Activated CD4-positive, alpha-beta T cell treated with anti-CD3 and anti-CD28 coated beads for 48 hours (primary cell): ENCODE measurements around the gene PITX2.

ENCODE experiments used
- DNase-seq: peaks from one replicate; pipeline ENCODE4 v3.0.0-alpha.2; 2020

PITX2 gene

DNA sequence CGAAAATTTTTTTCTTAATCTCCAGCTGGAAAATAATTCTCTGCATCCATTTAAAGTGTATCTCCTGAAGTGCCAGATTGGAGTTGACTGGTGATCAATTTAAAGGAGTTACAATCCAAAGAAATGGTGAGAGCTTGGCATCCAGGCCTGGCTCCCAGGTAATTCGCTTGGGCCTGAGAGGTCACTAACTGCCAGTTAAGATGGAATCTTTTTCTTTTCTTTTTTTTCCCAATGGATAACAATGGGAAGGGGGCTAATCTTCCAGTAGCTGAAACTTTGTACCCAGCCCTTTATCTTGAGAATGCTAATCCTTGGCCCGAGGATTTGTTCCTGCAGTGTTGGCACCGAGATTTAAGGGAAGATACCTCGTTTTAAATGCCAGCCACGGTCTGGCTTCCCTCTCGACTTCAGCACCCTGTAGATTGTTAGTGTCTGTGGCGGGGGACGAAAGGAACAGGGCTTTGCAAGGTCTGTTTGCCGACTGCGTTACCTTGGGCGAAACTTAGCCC, 13.3 kb upstream of the PITX2 start:
- no peak for DNase-seq

DNA sequence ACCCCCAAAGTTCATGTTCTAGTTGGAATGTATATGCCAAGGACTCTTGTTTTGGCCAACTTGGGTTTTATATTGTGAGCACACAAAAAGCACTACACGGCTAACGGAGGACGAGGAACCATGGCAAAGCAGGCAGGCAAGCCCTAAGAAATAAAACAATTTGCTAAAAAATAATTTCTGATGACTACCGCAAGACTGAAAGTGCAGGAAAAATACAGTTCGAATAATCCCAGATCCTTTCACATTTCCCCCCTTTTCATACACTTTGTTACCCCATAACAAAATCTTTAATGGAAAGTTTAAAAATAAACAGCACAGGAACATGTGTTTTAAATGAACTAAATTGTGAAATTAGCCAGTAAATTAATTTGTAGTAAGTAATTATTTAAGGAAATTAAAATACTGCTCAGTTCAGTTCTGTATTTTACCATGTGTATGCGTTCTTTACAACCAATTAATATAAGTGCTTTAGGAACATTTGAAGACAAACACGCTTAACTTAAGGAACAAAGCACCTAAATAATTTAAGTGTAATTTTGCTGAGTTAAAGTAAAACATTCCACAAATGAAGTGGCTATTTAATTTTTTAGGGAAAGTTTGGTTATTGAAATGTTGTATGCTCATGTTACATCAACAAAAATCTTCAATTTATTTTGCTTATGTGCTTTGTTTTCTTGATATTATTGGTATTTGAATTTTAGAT, 12.4 kb upstream of the PITX2 start:
- DNase-seq = no peak

DNA sequence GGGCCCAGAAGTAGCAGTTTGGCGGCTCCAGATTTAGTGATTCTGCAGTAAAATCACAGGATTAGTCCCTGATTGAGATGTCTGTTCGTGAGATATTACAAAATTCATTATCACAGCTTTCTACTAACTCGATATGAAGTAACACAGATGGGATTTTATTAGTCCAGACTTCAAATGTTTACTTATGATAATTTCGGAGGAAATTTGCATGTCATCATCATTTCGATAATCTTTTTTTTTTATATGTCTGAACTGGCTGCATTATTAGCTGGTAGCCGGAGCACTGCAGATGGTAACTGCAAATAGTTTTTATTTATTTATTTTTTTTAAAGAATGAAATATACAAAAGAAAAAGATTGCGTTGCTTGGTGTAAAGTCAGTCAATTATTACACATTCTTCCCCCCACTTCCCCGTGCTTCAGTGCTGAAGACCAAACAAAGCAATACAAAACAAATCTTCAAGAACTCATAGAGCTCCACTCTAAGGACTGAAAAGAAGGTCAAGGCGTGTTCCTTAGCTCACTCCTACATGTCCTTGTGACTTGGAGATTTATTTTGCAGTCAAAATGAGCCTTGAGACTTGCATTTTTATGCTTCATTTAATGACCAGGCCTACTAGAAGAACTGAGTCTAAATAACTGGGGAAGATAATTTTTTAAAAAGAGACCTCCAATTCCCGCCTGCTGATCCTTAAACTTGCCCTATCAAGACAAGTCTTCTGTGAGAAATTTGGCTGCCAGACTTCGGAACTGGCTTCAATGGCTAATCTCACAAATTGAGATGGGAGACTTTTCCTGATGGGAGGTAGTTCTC, 11.7 kb upstream of the PITX2 start:
- DNase-seq = no peak

DNA sequence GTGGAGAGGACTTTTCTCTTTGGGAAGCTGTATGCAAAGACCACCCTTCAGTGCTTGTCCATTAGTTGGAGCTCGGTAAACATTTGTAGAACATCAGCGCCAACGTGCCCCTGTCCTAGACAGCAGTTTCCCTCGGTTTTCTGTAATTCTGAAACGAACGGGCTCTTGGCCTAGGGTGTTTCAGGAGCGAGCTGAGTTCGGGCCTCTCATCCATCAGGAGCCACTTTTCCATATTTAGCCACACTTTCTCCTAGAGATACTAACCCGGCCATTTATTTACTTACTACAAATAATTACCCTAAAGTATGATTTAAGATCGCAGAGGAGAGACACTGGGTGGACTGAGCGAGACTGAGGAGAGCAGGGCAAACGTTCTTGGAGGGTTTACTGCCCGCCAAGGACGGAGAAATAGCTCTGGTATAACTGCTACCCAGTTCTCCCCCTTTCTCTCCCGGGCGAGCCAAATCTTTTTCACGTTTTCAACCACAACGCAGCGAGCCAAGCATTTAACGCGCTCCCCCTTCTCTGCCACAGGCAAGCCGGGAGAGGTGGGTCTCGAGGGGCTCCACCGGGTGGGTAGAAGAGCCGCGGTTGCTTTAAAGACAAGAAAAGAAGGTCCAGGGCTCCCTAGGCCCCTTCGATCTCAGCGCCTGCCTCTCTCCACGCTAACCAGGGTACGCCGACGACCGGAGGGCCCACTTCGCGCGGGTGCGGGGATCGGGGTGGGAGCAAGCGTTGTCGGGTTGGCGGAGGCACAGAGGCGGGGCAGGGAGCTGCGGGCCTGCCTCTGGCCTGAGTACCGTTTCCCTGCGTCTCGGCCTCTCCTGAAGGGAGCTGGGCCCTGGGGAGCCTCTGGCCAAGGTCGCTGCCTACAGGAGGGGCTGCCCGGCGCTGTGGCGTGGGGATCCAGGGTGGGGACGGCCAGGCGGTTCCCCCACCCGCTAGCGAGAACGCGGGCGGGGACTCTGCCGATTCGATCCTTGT, 10.8 kb upstream of the PITX2 start:
- no peak for DNase-seq

DNA sequence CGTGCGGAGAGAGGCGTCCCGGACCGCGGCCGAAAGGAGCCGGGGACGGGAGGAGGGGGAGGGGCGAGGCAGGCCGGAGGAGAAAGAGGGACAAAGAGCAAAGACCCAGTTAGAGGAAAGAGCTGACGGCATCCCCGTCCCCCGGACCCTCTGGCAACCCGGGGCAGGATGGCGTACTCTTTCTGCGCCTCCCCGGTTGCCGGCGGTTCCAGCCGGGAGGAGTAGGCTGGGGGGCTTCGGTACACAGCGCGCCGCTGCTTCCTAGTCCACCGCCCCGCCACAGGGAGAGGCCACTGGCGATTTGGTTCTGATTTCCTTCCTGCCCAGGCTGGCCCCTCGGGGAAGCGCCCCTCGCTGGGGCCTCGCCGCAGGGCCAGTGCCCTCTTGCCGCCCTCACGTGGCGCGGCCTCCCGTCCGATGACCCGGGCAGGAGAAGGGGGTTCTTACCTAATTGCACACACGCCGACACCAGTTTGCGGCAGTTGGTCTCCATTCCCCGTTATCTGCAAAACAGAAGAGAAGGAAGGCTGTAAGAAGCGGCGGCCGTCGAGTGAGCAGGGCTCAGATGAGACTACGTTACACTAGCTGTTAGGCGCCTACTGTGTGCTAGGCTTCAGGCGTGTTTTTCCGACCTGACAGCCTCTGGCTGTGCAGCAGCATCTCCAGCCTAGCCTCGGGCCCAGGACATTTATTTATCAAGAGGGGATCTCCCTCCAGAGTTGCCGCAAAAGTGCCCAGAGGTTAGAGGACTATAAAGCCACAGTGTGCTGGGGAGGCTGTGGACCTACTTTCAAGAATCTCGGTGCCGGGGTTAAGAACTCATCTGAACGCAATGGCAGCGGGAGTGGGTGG, 9.9 kb upstream of the PITX2 start:
- DNase-seq = no peak

DNA sequence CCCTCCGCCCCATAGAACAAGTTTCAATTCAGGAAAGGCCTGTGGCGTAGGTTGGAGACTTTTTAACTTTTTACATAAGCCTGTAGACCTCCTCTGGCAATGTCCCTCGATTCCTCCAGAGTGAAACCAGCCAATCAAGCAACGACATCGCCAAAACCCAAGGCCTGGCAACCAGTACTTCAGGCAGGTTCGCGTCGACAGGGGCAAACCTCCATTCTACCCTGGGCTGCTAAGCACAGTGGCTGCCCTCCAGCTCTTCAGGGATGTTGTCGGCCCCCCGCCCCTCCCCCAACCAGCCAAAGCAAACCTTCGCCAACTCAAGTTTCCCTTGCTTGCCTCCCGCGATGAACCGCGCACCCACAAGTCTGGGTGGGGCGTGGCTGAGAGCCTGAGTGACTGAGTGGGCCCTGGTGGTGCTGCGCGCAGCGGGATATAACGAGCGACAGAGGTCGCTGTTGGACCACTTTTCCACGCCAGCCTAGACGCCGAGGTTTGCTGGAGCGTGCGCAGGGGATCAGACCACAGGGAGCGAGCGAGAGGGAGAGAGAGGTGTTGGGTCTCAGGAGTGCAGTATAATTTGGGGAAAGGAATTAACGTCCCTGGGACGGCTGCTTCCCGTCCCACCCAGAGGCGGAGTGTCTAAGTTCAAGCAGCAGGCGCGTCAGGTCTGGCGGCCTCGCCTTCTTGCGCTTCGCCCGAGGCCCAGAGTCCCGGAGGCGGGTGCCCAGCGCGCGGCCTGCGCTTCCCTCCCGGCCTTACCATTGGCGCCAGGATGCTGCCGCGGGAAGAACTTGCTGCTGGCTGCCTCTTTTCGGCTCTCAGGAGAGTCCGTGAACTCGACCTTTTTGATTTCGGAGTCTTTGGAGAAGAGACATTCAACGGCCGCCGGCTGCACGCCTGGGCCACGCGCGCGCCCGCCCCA, 9.0 kb upstream of the PITX2 start:
- DNase-seq = peak; percentile 72

DNA sequence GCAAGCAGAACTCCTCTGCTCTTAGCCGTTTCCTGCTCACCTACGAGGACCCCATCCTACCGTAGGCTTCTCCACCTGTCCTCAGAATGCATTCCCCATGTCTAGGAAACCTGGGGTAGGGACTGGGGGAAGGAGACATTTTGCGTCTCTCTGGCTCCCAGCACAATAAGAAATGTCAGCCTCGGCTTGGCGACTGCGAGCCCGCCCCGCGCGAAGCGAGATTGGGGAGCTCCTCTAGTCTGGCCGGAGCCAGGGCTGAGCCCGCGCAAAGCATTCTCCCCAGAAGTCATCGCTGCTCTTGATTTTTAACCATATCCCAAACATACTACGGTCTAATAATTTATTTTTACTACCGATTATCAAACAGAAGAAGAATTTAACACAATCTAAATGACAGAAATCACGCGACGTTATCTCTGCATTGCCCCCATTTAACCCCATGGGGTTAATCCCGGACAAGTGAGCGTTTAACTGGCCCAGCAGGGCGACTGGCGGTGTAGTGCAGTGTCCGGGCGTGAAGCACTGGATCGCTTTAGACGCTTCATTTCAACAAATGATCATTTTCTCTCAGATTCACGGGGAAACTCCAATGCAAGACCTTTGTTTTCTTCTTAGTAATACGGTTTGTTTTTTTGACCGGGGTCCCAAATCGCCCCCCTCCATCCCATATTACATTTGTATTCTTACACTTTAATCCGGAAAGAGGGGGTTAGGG, 8.0 kb upstream of the PITX2 start:
- no peak for DNase-seq

DNA sequence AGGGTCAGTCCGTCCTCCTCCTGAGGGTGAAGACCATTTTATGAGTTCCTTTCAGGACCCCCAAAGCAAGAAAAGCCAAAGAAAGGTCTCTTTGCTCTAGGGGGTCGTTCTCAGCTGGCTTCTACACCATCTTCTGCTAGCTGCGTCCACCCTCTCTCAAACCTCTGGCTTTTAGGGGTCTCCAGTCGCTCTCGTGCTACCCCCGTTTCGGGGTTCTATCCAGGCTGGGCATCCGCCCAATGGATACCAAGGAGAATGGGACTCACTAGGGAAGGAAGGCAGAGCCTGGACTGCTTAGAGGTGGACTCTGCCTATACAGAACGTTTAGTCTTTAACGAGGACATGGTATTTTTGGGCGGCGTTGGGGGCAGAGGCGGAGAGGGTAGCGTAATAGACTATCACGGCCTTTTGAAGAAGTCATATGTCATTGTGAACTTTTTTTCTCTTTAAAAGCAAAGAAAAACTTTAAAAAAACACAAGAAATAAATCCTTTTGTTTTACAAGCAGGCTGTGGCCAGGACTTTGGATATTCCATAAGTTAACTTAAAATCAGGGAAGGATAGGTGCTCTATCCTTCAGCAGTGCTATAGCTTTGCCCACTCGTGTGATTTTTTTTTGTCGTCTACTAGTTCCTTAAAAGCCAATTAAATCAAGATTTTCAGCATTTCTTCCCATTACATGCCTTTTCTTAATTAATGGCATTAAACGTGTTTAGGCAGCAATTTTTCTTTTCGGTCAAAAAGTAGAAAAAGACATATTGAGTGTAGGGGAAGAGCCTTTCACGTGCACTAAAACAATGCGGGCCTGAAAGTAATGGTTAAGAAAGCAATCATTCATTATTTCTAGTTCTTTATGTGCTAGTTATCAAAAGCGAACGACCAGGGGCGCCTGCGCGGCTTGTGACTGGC, 7.2 kb upstream of the PITX2 start:
- DNase-seq = no peak

DNA sequence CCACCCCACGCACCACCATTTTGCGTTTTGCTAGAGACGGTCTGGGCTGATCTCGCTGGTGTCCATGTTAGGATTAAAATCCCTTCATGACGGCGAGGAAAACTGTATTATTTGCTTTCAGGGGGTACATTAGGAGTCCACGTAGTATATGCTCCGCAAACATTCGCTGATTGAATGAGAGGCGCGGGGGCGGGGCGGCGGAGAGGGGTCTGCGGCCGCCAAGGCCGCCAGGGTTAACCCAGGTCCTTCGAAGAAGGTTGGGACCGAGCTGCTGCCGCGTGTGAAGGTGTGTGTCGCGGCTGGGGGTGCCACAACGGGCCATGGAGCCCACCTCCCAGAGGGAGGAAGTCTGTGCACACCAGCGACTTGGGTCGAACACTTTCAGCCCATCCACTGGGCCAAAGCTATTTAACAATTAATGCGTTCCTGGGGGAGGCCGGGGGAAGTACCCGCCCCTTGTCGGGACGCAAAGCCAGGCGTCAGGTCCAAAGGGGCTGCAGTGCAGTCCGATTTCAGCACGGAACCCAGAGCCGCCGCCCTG, 6.4 kb upstream of the PITX2 start:
- DNase-seq = no peak

DNA sequence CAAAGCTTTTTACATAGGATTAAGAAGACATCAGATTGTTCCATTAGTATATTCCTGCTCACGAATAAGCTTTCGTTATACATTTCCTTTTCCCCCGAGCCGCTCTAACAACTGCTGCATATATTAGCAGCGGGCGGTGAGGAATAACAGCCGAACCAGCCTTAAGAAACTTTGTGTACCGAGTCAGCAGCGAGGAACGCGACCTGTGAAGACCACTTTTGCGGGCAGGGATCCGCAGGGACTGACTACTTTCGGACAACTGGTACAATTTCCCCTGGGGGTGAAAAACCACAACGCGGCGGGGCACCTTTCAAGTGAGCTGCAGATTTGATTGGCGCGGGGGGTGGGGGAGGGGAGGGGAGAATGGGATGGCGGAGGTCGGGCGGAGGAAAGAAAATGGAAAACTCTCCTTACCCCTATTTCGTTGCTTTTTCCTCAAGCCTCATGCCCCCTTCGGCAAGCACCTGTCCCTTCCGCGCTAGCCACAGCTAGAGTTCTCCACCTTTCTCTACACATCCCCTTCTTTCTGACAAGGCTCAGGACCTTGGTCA, 5.9 kb upstream of the PITX2 start:
- no peak for DNase-seq

DNA sequence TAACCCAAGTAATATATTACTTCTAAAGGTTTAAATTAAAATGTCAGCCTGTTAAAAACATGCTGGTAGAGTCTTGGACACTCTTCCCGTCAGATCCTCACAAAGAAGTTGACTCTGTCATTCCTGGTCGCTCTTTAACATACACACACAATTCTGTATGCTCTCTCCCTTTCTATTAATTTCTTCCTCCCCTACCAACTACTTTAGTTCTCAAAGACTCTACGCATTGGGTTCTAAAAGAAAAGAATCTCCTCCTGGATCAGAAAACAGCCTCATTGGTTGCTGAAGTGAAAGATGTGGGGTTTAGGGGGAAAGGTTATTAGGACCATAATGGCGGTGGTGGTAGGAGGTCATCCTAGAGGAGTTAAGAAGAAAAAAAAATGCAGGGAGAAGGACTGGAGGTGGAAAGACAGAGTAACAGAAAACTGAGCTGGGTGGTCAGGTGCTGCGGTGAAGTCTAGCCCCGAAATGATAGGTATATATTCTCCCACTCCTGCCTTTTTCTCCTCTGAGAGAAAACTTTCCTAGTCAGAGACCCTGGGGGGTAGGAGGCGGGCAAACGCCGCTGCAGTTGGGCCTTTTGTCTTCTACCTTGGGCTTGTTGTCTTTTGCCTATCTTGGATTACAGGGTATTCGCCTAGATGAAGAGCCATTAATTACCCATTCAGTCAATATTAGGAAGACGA, 5.2 kb upstream of the PITX2 start:
- no peak for DNase-seq

DNA sequence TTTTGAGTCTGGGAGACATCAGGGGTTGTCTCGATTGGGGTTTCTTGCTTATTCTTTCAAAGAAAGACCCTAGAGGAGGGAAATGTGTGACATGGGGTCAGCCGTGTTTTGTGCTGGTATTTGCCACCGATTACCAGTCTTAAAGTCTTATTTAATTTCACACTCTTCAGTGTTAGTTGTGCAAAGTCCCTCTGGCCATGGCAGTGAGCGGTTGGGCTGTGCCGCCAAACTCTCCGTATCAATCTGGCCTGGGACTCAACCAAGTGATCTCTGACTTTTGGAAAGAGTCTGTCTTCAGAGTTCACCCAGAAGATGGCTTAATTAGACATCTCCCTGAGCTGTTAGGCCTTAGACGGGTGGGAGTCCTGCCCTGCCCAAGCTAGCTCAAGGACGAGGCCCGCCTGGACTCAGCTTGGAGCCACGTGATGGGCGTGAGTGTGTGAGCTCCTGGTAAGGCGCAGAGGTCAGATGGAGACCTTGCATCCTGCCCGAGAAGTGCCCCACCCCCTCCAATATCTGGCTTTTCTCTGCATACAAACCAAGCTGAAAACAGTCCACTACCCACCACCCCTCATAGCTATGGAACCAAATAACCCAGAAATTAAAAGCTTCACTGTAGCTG, 3.8 kb upstream of the PITX2 start:
- no peak for DNase-seq

DNA sequence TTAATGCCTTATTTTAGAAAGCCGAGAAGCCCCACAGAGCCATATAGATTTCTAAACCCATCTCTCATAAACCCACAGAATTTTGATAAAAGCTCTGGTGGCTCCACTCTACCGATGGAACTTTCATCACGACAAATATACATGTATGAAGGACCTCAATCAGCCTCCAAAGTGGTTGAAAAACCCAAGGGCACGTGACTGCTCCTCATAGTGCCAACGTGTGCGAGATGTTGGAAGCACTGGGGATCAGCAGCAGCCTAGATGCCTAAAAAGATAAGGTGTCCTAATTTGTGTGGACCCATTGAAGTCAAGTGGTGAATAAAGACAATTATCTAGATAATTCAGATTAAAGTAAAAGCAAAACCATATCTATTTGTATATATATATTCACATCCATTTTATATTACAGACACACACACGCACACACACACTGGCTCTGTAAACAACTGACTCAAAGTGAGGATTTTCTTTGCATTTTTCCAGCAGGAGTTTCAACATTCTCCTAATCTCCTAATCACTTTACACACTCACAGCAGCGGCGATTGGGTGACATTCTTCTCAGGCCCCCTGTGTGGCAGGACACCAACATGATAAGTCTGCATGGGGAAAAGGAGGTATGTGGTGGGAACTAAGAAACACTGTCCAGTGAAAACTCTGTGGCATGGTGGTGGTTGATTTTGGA, 2.8 kb upstream of the PITX2 start:
- no peak for DNase-seq

DNA sequence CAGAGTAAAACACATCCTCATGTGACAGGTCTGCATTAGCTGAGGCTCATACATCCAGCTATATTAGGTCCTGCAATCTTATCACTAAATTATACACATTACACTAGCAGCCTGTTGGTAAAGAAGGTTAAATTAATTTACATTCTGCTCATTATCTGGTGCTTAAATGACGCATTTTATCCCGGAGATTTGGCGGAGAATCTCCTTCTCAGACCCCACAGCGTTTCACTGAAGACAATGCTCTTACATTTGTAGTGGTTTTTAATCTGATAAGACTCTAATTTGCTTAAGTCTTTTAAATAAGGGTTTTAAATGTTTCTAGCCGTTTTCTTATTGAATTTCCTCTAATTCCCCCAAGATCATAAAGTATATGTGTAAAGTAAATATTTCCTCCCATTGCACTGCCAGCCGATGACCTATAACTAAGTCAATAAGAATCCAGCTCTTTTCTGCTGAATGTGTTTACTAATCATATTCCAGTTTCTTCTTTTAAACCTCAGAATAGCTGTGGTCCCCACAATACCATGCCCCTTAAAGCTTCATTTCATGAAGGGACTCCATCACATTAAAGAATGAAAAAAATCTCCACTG, 2.1 kb upstream of the PITX2 start:
- DNase-seq = no peak

DNA sequence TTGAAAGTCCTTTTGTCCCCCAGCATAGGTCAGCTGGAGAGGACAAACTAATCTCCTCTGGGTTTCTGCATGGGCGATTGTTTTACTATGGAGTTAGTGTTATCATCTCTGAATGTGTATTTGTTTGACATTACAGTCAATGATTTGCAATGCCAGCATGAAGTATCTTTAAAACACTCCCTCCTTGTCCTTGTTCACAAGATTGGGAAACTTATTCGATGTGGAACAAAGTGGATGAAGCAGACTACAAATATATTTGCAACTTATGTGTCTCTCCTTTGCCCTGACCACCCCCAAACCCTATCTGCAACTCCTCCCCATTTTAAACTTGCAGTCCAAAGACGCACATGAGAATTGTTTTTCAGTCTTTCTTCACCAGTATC, 1.5 kb upstream of the PITX2 start:
- DNase-seq = no peak

DNA sequence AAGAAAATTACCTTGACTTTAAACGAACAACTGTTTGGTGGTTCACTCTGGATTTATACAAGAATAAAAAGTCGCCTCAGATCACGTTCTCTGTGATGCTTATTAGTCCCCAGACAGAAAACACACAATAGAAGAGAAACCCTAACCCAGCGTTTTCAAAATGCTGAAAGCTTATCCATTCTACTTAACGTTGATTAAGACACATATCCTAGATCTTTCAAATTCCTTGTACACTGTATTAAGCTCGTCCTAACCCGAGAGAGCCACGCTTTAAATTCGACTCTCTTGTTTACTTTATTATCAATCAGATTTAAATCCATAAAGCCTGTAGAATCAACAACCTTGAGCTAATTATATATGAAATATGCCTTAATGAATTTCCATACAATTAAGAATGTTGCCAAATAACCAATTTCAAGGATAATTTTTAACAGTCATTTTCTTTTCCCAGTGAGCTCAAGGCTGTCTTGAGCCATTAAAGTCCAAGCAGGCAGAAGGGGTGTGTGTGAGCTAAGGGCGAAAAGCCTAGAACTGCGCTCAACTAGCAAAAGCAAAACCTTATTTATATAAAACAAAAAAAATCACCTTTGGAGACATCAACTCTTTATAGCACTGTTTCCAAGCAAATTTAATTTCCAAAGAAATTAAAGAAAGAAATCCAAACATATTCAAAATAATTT, 981 bp upstream of the PITX2 start:
- no peak for DNase-seq
